Fibroblast of the aortic adventitia (primary cell): ENCODE results near the gene CTBP2. TPM values are rescaled to one million over a fixed set of nuclear protein-coding genes. Genes with fewer than 3 reads are reported as not detected.

ENCODE experiments used
- DNase-seq: peaks from one replicate; pipeline ENCODE4 v3.0.0-alpha.2; 2010; ENCODE audit warnings: low read depth
- H3K4me3 ChIP-seq: 2 replicates; pipeline ENCODE4 v1.5.1; 2011; ENCODE audit warnings: low read depth, mild to moderate bottlenecking, control low read depth, low read length, moderate library complexity
- CTCF ChIP-seq: IDR thresholded peaks from 2 replicates; pipeline ENCODE4 v1.5.1; 2011; ENCODE audit warnings: mild to moderate bottlenecking, low read length, control low read depth, inconsistent platforms; ENCODE audit not compliant: insufficient read depth
- total RNA-seq: library from RNA; depleted of rRNA; stranded (reverse); fragments of >200 nt; gene quantifications from 2 replicates; pipeline ENCODE4 v1.2.3, GENCODE V29; 2012; ENCODE audit warnings: low replicate concordance

Gene CTBP2
- total RNA-seq, 1 donor: 45.4 TPM

DNA sequence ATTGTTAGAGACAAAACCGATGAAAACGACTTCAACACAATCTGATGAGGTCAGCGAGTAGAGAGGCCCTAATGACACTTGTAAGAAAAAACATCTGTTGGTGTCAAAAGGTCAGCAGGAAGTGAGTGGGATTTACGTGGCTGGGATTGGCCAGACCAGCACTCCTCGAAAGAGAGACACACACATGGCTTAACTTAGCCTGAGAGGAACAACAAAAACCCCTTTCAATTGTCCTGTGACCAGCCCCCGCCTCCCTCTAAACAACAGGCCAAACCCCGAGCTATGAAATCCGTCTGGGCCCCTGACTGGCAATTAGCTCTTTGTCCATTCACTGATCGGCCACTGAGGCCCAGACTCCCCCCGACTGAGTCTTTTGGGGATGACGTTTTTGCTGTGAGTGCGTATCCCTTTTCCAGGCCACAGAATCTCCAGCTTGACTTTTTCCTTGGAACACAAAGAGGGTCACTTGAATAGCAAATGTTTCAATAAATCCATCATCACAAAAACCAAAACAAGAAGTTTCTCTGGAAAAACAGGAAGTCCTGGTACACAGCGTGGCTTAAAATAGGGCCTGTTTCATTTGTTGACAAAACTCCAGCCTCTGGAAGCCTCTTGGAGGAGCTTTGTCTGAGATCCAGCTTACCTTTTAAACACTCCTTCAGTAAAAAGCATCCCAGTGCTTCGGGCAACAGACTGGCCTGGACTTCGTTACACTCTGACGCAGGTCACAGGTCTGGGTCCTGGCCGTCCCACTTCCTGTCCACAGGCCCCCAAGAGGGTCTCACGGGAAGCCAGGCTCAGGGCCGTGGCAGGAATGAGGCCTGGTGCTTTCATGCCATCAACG is 103.0 kb downstream of the CTBP2 start:
- TF ChIP-seq CTCF: no peak
- no peak overlapping the region for H3K4me3 ChIP-seq
- DNase-seq: peak; percentile 97

GRCh38 chr10:125056161-125057132 is 103.9 kb downstream of the CTBP2 start:
- TF ChIP-seq CTCF: no peak
- H3K4me3 ChIP-seq: peak overlapping the region; percentile 17
- no peak for DNase-seq

- H3K4me3 ChIP-seq: no peak overlapping the region
- DNase-seq: no peak
- TF ChIP-seq CTCF: no peak
Observed at GRCh38 chr10:125055446-125055845, 104.9 kb downstream of the CTBP2 start.

DNA sequence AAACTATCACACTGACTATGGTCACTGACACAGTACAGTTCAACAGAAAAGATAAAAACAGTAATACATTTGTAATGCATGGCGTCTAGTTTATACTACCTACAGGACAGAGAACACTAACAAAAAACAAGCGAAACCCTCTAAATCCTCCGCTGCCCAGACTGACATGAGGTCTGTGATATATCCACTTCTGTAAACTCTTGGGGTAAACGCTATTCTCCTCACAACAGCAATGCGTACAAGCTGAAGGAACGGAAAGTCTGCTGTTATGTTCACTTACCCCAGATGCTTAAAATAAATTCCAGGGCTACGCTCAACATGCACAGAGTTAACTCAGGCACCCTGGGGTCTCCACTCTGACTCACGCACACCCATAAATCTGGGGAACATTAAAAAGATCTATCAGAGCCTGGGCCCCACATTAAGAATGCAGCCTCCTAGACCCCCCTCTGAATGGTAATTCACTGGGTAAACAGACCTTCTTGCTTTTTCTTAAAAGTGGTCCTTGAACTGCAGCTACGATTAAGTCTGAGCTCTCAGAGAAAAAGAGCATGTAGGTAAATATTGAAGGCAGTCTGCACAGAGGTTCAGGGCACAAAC is 105.6 kb downstream of the CTBP2 start:
- no peak overlapping the region for H3K4me3 ChIP-seq
- DNase-seq: no peak
- no peak for TF ChIP-seq CTCF

- no peak for DNase-seq
- no peak for TF ChIP-seq CTCF
- H3K4me3 ChIP-seq: no peak overlapping the region
Observed at GRCh38 chr10:125054216-125054615, 106.1 kb downstream of the CTBP2 start.

DNA sequence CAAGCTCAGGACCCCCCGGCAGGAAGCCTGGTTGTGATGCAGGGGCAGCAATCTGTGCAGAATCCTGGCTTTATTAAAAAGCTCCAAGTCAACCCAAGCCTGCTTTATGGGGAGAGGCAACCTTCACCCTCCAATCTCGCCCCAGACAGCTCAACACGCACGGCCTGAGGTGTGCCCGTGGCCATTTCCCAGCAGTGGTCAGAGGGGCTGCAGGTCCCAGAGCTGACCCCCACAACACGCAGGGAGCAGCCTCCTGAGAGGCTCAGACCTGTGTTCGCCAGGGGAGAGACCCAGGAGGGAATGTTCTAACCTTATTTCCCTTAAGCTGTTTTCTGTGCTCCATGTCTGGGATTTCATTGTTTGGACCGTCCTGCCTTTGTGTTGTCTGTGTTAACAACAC is 108.2 kb downstream of the CTBP2 start:
- H3K4me3 ChIP-seq: no peak overlapping the region
- DNase-seq: no peak
- no peak for TF ChIP-seq CTCF
